Measurements from ENCODE around the gene KIRREL3. TPM values are rescaled to one million over a fixed set of nuclear protein-coding genes. Genes with fewer than 3 reads are reported as not detected.

KIRREL3 gene
- total RNA-seq, 1 donor from 2014 or later = 0.26 TPM

GRCh38 chr11:126676536-126676935 is 324.0 kb downstream of the KIRREL3 start:
- no peaks in the 10 kb centered on the region for H3K9me3 Mint-ChIP-seq (ENCODE audit: low read depth)
- peaks cover 52% of the 10 kb centered on the region for H3K27me3 Mint-ChIP-seq
- TF ChIP-seq CTCF (IDR thresholded peaks at IDR 0.05; ENCODE audit: unreplicated experiment) = no peak
- no peak overlapping the region for H3K4me3 Mint-ChIP-seq (ENCODE audit: low read depth)
- no peaks in the 10 kb centered on the region for H3K36me3 Mint-ChIP-seq (ENCODE audit: insufficient read depth)
- H3K4me1 Mint-ChIP-seq (ENCODE audit: low read depth) = no peaks in the 10 kb centered on the region
- no peak for DNase-seq (ENCODE audit: low spot score, unreplicated experiment)
- H3K27ac Mint-ChIP-seq = peak overlapping the region; percentile 76

DNA sequence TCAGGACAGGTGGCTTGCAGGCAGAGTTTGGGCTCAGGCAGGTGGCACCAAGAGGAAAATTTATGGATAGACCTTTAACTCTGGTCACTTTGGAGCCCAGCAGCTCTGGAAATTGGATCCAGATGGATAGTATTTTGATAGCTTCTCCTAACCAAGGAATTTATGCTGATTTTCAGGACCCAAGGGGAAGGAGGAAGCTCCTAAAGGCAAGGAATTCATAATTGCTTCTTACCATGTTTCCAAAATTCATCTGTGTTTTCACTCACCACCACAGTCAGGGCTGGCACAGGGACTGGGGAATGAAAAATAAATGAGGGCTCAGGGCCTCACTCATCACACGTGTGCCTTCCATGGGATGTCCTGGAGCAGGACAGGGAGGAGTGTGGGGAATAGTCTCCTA is 327.3 kb downstream of the KIRREL3 start:
- H3K27ac Mint-ChIP-seq = no peak overlapping the region
- DNase-seq (ENCODE audit: low spot score, unreplicated experiment) = no peak
- TF ChIP-seq CTCF (IDR thresholded peaks at IDR 0.05; ENCODE audit: unreplicated experiment) = no peak
- no peaks in the 10 kb centered on the region for H3K9me3 Mint-ChIP-seq (ENCODE audit: low read depth)
- no peak overlapping the region for H3K4me3 Mint-ChIP-seq (ENCODE audit: low read depth)
- H3K36me3 Mint-ChIP-seq (ENCODE audit: insufficient read depth) = no peaks in the 10 kb centered on the region
- no peaks in the 10 kb centered on the region for H3K4me1 Mint-ChIP-seq (ENCODE audit: low read depth)
- peaks cover 59% of the 10 kb centered on the region for H3K27me3 Mint-ChIP-seq

DNA sequence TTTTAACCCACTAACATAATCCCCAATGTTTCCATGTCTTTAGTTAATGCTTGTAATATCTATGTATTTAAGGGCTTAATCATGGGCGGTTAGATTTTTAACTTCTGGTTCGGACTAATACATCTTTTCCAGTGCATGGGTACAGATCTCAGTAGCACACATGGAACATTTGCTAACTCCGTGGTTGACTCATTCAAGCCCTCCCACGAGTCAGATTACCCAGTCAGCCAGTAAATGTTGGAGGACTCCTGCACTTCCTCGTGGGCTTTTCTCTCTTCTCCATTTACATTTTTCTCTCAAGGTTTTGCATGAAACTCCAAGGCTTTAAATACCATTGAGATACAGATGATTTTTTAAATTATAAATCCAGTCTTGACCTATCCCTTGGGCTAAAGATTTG is 331.2 kb downstream of the KIRREL3 start:
- H3K4me1 Mint-ChIP-seq (ENCODE audit: low read depth) = no peaks in the 10 kb centered on the region
- no peak for DNase-seq (ENCODE audit: low spot score, unreplicated experiment)
- TF ChIP-seq CTCF (IDR thresholded peaks at IDR 0.05; ENCODE audit: unreplicated experiment) = no peak
- no peaks in the 10 kb centered on the region for H3K36me3 Mint-ChIP-seq (ENCODE audit: insufficient read depth)
- no peak overlapping the region for H3K27ac Mint-ChIP-seq
- peaks cover 75% of the 10 kb centered on the region for H3K27me3 Mint-ChIP-seq
- no peaks in the 10 kb centered on the region for H3K9me3 Mint-ChIP-seq (ENCODE audit: low read depth)
- no peak overlapping the region for H3K4me3 Mint-ChIP-seq (ENCODE audit: low read depth)

DNA sequence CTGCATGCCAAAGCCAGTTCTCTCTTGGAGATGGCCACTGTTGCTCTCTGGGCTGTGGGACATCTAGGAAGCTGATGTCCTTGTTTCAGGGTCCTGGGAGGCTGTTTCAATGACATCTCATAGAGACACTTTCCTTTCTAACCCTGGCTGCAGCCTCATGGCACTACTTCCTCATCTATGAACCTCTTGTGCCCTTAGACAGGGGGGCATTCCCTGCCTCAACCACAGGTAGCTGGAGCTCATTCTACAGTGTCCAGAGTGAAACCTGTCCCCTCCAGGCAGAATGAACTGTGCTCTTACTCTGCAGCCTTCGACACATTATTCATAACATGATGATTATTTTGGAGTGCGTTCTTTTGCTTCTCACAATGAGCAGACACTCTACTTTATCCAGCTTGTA is 335.9 kb downstream of the KIRREL3 start:
- H3K9me3 Mint-ChIP-seq (ENCODE audit: low read depth) = no peaks in the 10 kb centered on the region
- no peak for DNase-seq (ENCODE audit: low spot score, unreplicated experiment)
- no peak overlapping the region for H3K27ac Mint-ChIP-seq
- no peaks in the 10 kb centered on the region for H3K4me1 Mint-ChIP-seq (ENCODE audit: low read depth)
- H3K36me3 Mint-ChIP-seq (ENCODE audit: insufficient read depth) = no peaks in the 10 kb centered on the region
- H3K4me3 Mint-ChIP-seq (ENCODE audit: low read depth) = no peak overlapping the region
- no peak for TF ChIP-seq CTCF (IDR thresholded peaks at IDR 0.05; ENCODE audit: unreplicated experiment)
- H3K27me3 Mint-ChIP-seq = peaks cover 74% of the 10 kb centered on the region

- Mint-ChIP-seq H3K9me3 (ENCODE audit: low read depth) (no peaks in the 10 kb centered on the region), H3K4me3 (ENCODE audit: low read depth) (no peak overlapping the region), H3K27me3 (peaks cover 71% of the 10 kb centered on the region), H3K36me3 (ENCODE audit: insufficient read depth) (no peaks in the 10 kb centered on the region), H3K27ac (no peak overlapping the region), H3K4me1 (ENCODE audit: low read depth) (no peaks in the 10 kb centered on the region)
- no peak for DNase-seq (ENCODE audit: low spot score, unreplicated experiment)
- TF ChIP-seq CTCF (IDR thresholded peaks at IDR 0.05; ENCODE audit: unreplicated experiment) = no peak
Observed at GRCh38 chr11:126663749-126664592, 336.6 kb downstream of the KIRREL3 start.

Data from progenitor cell of endocrine pancreas (in vitro differentiated cells).